GM12874 (cell line): ENCODE measurements around the gene ZNF862.

Experiments
- TF ChIP-seq, protein P1 (sequence below): IDR thresholded peaks from 2 replicates; pipeline ENCODE4 v1.5.1; 2011; ENCODE audit warnings: low read depth, mild to moderate bottlenecking, control low read depth, low read length, moderate library complexity; ENCODE audit not compliant: insufficient read depth

The ZNF862 gene

GRCh38 chr7:149850716-149851115, 12.5 kb downstream of the ZNF862 start:
- TF ChIP-seq, protein P1, sequence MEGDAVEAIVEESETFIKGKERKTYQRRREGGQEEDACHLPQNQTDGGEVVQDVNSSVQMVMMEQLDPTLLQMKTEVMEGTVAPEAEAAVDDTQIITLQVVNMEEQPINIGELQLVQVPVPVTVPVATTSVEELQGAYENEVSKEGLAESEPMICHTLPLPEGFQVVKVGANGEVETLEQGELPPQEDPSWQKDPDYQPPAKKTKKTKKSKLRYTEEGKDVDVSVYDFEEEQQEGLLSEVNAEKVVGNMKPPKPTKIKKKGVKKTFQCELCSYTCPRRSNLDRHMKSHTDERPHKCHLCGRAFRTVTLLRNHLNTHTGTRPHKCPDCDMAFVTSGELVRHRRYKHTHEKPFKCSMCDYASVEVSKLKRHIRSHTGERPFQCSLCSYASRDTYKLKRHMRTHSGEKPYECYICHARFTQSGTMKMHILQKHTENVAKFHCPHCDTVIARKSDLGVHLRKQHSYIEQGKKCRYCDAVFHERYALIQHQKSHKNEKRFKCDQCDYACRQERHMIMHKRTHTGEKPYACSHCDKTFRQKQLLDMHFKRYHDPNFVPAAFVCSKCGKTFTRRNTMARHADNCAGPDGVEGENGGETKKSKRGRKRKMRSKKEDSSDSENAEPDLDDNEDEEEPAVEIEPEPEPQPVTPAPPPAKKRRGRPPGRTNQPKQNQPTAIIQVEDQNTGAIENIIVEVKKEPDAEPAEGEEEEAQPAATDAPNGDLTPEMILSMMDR: no peak

GRCh38 chr7:149851449-149851848, 13.3 kb downstream of the ZNF862 start:
- TF ChIP-seq, protein P1: no peak

DNA sequence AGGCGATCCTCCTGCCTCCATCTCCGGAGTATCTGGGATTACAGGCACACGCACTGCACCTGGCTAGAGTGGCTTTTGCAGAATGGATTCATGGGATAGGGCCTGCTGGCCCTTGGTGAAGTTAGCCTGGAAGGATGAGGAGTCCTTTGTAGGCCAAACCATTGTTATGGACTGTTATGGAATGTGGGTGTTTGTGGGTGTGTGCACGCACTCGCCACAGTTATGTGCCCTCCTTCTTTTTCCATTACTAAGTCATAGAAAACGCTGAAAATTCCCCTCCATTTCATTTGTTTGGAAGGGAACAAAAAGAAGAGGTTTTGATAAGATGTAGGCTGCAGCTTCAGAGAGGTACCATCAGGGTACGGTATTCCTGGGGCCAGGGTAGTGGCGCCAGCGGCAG, 15.0 kb downstream of the ZNF862 start:
- TF ChIP-seq, protein P1: no peak

- TF ChIP-seq, protein P1: no peak
These were observed 16.6 kb downstream of the ZNF862 start for GRCh38 chr7:149854611-149855360.

- TF ChIP-seq, protein P1: no peak
These were observed 17.5 kb downstream of the ZNF862 start for GRCh38 chr7:149855361-149856305.

- TF ChIP-seq, protein P1: no peak
These were observed 18.4 kb downstream of the ZNF862 start for GRCh38 chr7:149856583-149856982.

- TF ChIP-seq, protein P1: no peak
These were observed 21.2 kb downstream of the ZNF862 start for GRCh38 chr7:149859369-149859768.
